Measurements from ENCODE around the gene CYBA. TPM values are rescaled to one million over a fixed set of nuclear protein-coding genes. Genes with fewer than 3 reads are reported as not detected.

Gene CYBA
- total and polyA plus RNA-seq, 2 of the 13 experiments (the other 11 are each of a cell fraction or from before 2014, with no cell fraction given): 196 to 250 TPM

GRCh38 chr16:88662222-88662842 lies 11.5 kb upstream of the CYBA start (continued):
- TF ChIP-seq, protein P1, sequence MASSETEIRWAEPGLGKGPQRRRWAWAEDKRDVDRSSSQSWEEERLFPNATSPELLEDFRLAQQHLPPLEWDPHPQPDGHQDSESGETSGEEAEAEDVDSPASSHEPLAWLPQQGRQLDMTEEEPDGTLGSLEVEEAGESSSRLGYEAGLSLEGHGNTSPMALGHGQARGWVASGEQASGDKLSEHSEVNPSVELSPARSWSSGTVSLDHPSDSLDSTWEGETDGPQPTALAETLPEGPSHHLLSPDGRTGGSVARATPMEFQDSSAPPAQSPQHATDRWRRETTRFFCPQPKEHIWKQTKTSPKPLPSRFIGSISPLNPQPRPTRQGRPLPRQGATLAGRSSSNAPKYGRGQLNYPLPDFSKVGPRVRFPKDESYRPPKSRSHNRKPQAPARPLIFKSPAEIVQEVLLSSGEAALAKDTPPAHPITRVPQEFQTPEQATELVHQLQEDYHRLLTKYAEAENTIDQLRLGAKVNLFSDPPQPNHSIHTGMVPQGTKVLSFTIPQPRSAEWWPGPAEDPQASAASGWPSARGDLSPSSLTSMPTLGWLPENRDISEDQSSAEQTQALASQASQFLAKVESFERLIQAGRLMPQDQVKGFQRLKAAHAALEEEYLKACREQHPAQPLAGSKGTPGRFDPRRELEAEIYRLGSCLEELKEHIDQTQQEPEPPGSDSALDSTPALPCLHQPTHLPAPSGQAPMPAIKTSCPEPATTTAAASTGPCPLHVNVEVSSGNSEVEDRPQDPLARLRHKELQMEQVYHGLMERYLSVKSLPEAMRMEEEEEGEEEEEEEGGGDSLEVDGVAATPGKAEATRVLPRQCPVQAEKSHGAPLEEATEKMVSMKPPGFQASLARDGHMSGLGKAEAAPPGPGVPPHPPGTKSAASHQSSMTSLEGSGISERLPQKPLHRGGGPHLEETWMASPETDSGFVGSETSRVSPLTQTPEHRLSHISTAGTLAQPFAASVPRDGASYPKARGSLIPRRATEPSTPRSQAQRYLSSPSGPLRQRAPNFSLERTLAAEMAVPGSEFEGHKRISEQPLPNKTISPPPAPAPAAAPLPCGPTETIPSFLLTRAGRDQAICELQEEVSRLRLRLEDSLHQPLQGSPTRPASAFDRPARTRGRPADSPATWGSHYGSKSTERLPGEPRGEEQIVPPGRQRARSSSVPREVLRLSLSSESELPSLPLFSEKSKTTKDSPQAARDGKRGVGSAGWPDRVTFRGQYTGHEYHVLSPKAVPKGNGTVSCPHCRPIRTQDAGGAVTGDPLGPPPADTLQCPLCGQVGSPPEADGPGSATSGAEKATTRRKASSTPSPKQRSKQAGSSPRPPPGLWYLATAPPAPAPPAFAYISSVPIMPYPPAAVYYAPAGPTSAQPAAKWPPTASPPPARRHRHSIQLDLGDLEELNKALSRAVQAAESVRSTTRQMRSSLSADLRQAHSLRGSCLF (CRISPR knock-in tag; IDR thresholded peaks at IDR 0.05; ENCODE audit: borderline replicate concordance): no peak
- 0 out of 2 replicates have a peak, but pooled peaks have one; percentile 24 for TF ChIP-seq CBX5 (CRISPR knock-in tag; IDR thresholded peaks at IDR 0.05; ENCODE audit: borderline replicate concordance)
- TF ChIP-seq TGIF2 (CRISPR knock-in tag; IDR thresholded peaks at IDR 0.05): no peak
- TF ChIP-seq, protein P2, sequence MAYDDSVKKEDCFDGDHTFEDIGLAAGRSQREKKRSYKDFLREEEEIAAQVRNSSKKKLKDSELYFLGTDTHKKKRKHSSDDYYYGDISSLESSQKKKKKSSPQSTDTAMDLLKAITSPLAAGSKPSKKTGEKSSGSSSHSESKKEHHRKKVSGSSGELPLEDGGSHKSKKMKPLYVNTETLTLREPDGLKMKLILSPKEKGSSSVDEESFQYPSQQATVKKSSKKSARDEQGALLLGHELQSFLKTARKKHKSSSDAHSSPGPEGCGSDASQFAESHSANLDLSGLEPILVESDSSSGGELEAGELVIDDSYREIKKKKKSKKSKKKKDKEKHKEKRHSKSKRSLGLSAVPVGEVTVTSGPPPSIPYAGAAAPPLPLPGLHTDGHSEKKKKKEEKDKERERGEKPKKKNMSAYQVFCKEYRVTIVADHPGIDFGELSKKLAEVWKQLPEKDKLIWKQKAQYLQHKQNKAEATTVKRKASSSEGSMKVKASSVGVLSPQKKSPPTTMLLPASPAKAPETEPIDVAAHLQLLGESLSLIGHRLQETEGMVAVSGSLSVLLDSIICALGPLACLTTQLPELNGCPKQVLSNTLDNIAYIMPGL (CRISPR knock-in tag; IDR thresholded peaks at IDR 0.05; ENCODE audit: borderline replicate concordance in 1 of 2, low read depth in 1 of 2): no peak
- TF ChIP-seq ZNF746 (CRISPR knock-in tag; IDR thresholded peaks at IDR 0.05): 0 out of 2 replicates have a peak, but pooled peaks have one; percentile 34
- no peak for TF ChIP-seq MTF2 (CRISPR knock-in tag; IDR thresholded peaks at IDR 0.05; ENCODE audit: borderline replicate concordance)
- TF ChIP-seq, protein P3, sequence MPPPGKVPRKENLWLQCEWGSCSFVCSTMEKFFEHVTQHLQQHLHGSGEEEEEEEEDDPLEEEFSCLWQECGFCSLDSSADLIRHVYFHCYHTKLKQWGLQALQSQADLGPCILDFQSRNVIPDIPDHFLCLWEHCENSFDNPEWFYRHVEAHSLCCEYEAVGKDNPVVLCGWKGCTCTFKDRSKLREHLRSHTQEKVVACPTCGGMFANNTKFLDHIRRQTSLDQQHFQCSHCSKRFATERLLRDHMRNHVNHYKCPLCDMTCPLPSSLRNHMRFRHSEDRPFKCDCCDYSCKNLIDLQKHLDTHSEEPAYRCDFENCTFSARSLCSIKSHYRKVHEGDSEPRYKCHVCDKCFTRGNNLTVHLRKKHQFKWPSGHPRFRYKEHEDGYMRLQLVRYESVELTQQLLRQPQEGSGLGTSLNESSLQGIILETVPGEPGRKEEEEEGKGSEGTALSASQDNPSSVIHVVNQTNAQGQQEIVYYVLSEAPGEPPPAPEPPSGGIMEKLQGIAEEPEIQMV (CRISPR knock-in tag; IDR thresholded peaks at IDR 0.05; ENCODE audit: low read depth): no peak
- TF ChIP-seq TMF1 (CRISPR knock-in tag; IDR thresholded peaks at IDR 0.05; ENCODE audit: low read depth): 0 out of 2 replicates have a peak, but pooled peaks have one; percentile 17
- TF ChIP-seq ZNF235 (CRISPR knock-in tag; IDR thresholded peaks at IDR 0.05; ENCODE audit: borderline replicate concordance): peak; percentile 9; the same call in 1 of the 2 replicates
- TF ChIP-seq TBL1XR1 (IDR thresholded peaks at IDR 0.05; ENCODE audit: borderline replicate concordance, low read length, partially characterized antibody): no peak
- TF ChIP-seq ZNF577 (CRISPR knock-in tag; IDR thresholded peaks at IDR 0.05; ENCODE audit: borderline replicate concordance, low read depth): no peak
- TF ChIP-seq ZNF776 (CRISPR knock-in tag; IDR thresholded peaks at IDR 0.05): no peak
- TF ChIP-seq ZNF253 (CRISPR knock-in tag; IDR thresholded peaks at IDR 0.05; ENCODE audit: borderline replicate concordance): no peak
- 0 out of 2 replicates have a peak, but pooled peaks have one; percentile 4 for TF ChIP-seq ZNF205 (CRISPR knock-in tag; IDR thresholded peaks at IDR 0.05)
- TF ChIP-seq RARG (CRISPR knock-in tag; IDR thresholded peaks at IDR 0.05; ENCODE audit: low read depth): no peak
- TF ChIP-seq, protein P4, sequence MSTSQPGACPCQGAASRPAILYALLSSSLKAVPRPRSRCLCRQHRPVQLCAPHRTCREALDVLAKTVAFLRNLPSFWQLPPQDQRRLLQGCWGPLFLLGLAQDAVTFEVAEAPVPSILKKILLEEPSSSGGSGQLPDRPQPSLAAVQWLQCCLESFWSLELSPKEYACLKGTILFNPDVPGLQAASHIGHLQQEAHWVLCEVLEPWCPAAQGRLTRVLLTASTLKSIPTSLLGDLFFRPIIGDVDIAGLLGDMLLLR (CRISPR knock-in tag; IDR thresholded peaks at IDR 0.05): peak; percentile 15; the same call in 1 of the 2 replicates
- TF ChIP-seq KDM5A (IDR thresholded peaks at IDR 0.05; ENCODE audit: borderline replicate concordance, low read length): no peak
- TF ChIP-seq DNMT3B (CRISPR knock-in tag; conservative IDR thresholded peaks at IDR 0.05): no peak
- peak; percentile 14; the same call in 1 of the 2 replicates for TF ChIP-seq ZBTB38 (CRISPR knock-in tag; IDR thresholded peaks at IDR 0.05)
- TF ChIP-seq KDM5B (CRISPR knock-in tag; IDR thresholded peaks at IDR 0.05; ENCODE audit: borderline replicate concordance): no peak
